ENCODE results near the gene KLF4. TPM values are rescaled to one million over a fixed set of nuclear protein-coding genes. Genes with fewer than 3 reads are reported as not detected.

Gene KLF4
- total RNA-seq, 1 experiment from 2014 or later: 7.1 TPM

DNA sequence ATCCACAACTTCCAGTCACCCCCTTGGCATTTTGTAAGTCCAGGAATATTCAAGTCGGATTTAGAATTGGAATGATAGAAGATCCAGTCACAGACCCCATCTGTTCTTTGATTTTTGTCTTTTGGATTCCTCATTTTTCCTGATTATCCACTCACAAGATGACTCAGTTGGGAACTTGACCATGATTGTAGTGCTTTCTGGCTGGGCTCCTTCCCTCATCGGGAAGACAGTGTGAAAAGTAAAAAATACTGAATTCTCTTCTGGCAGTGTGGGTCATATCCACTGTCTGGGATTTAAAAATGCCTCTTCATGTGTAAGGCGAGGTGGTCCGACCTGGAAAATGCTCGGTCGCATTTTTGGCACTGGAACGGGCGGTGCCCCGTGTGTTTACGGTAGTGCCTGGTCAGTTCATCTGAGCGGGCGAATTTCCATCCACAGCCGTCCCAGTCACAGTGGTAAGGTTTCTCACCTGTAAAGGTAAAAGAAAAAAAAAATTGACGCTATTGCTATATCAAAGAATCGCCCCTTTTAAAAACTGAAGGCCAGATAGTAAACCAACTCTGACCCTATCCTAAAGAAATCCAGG is 4.0 kb downstream of the KLF4 start:
- no peak overlapping the region for H3K14ac ChIP-seq (ENCODE audit: insufficient read depth, low read length)
- peaks cover 0 to 3% of the 10 kb centered on the region in 2 experiments; a peak in 1 of 5 replicates for H3K9me3 Mint-ChIP-seq
- no peak overlapping the region for H2AFZ ChIP-seq (ENCODE audit: low read length)
- H3K9me3 ChIP-seq (ENCODE audit: control insufficient read depth, low read depth, low read length): no peaks in the 10 kb centered on the region
- H3K4me2 ChIP-seq (ENCODE audit: insufficient read depth, insufficient read length, low read length): no peak overlapping the region
- peaks cover 36% of the 10 kb centered on the region for H3K27me3 Mint-ChIP-seq (ENCODE audit: low read depth)
- H3K4me1 Mint-ChIP-seq: peaks cover 22 to 28% of the 10 kb centered on the region in 2 experiments
- H3K27me3 ChIP-seq (ENCODE audit: insufficient read depth, low read length): peaks cover 16% of the 10 kb centered on the region; the same call in 1 of the 2 replicates
- no peak overlapping the region for H2BK120ac ChIP-seq (ENCODE audit: low read depth, low read length, poor library complexity, severe bottlenecking)
- no peak overlapping the region for H3K18ac ChIP-seq (ENCODE audit: insufficient read length, low read depth, low read length)
- no peaks in the 10 kb centered on the region for H4K20me1 ChIP-seq (ENCODE audit: control insufficient read depth, insufficient read depth, insufficient read length)
- no peak overlapping the region for H3K4me3 Mint-ChIP-seq
- H3K79me1 ChIP-seq (ENCODE audit: insufficient read depth, low read depth, low read length, poor library complexity, severe bottlenecking): no peaks in the 10 kb centered on the region
- H3T11ph ChIP-seq (ENCODE audit: low read length): no peak overlapping the region
- peaks cover 1 to 13% (median 9%) of the 10 kb centered on the region in 3 experiments; a peak in 4 of 7 replicates for H3K36me3 Mint-ChIP-seq (ENCODE audit: insufficient read depth in 1 of 3, low read depth in 3 of 3)
- H4K91ac ChIP-seq (ENCODE audit: insufficient read length, low read depth, low read length): no peak overlapping the region
- H2BK5ac ChIP-seq (ENCODE audit: insufficient read length, low read length): no peak overlapping the region
- H3K23ac ChIP-seq (ENCODE audit: insufficient read length, low read depth, low read length): no peak overlapping the region
- TF ChIP-seq, protein P1, sequence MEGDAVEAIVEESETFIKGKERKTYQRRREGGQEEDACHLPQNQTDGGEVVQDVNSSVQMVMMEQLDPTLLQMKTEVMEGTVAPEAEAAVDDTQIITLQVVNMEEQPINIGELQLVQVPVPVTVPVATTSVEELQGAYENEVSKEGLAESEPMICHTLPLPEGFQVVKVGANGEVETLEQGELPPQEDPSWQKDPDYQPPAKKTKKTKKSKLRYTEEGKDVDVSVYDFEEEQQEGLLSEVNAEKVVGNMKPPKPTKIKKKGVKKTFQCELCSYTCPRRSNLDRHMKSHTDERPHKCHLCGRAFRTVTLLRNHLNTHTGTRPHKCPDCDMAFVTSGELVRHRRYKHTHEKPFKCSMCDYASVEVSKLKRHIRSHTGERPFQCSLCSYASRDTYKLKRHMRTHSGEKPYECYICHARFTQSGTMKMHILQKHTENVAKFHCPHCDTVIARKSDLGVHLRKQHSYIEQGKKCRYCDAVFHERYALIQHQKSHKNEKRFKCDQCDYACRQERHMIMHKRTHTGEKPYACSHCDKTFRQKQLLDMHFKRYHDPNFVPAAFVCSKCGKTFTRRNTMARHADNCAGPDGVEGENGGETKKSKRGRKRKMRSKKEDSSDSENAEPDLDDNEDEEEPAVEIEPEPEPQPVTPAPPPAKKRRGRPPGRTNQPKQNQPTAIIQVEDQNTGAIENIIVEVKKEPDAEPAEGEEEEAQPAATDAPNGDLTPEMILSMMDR (conservative IDR thresholded peaks at IDR 0.05): no peak
- DNase-seq: no peak
- no peaks in the 10 kb centered on the region for H3K4me1 ChIP-seq (ENCODE audit: insufficient read depth, low read length)
- H3K79me2 ChIP-seq (ENCODE audit: insufficient read depth, low read length): no peaks in the 10 kb centered on the region
- H2BK20ac ChIP-seq (ENCODE audit: low read depth, low read length, poor library complexity, severe bottlenecking): no peak overlapping the region
- H3K23me2 ChIP-seq (ENCODE audit: insufficient read length, low read depth, low read length, poor library complexity, severe bottlenecking): peaks cover 16% of the 10 kb centered on the region
- H3K56ac ChIP-seq (ENCODE audit: insufficient read length, low read depth, low read length): no peak overlapping the region
- no peak overlapping the region for H3K9ac ChIP-seq (ENCODE audit: extremely low read depth, insufficient read length, low read length)
- no peak overlapping the region for H2AK5ac ChIP-seq (ENCODE audit: insufficient read length, low read length)
- no peak overlapping the region for H3K27ac ChIP-seq (ENCODE audit: insufficient read length, low read depth, low read length)
- no peak overlapping the region for H3K4ac ChIP-seq (ENCODE audit: low read depth, low read length)
- H2BK12ac ChIP-seq (ENCODE audit: insufficient read length, low read depth, low read length): no peak overlapping the region
- H3K27ac Mint-ChIP-seq: no peak overlapping the region
- no peak overlapping the region for H2BK15ac ChIP-seq (ENCODE audit: low read depth, low read length)
- no peak overlapping the region for H4K8ac ChIP-seq (replicated peaks; ENCODE audit: insufficient read length, low read depth, low read length)
- WGBS (ENCODE audit: extremely low coverage, insufficient read length, low lambda C conversion rate): no CpG with 5 or more reads among the region's 15 CpGs
- no peak overlapping the region for H4K5ac ChIP-seq (ENCODE audit: insufficient read length, low read depth, low read length)

Data from H9 (cell line).